Activated gamma-delta T cell treated with Interleukin-2 at 50 U/mL for 16 hours (primary cell): ENCODE measurements around the gene CDC42BPG.
"Not testable (repeated sequence)": the region's sequence is repeated elsewhere in the genome, so short reads cannot be mapped to it uniquely, and the experiment has no call there.

Source experiments
- DNase-seq: peaks from one replicate; pipeline ENCODE4 v3.0.0-alpha.2; 2020

Gene CDC42BPG

DNA sequence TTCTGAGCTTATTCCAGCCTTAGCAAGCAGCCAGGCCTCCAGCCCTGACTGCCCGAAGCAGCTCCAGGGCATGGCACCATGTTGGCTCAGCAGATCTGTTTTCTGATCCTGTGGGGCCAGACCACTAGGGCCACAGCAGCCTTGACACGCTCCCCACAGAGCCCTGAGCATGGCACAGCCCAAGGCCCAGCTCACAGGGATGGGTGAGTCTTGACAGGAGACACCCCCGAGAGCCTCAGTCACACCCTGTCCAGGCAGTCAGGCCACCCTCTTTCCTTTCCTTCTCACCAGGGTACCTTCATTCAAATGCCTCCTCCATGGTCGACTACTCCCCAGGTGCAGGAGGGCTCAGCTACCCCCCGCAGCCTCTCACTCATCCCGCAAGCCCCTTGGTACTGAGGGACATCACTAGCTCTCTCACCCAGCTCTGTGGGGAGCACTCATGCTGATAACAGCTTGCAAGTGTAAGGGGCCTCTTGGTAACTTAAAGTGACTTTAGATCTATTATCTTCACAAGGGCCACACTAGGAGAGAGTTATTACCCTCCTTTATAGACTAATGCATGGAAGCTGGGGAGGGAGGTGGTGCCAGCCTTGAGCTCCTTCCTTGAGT, 3.9 kb upstream of the CDC42BPG start:
- DNase-seq, result no peak

DNA sequence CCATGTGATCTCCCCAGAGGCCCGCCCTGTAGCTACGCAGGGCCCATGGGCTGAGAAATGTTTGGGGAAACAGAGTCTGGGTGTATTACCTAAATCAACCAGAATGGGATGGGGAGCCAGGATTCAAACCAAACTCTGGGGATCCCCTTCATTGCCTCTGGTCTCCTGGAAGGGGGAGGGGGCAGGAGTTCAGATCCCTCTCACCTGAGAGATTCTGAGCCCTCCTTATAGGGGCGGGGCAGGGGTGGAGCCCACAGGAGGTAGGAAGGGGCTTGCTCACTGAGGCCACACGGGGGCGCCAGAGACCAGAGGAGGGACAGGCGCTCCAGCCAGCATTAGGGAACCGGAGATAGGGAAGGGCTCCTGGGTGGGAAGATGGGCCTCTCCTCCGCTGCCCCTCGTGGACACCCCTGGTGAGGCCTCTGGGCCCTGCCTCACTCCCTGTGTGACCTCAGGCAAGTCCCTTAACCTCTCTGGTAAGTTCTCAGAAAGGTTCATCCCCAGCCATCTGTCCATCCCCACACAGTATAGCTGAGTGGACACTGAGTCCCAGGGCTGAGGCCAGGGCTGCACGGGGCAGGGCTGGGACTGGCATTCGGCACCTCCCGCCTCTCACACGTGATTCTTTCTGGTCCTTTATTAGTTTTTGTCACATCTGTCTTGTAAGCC, 2.7 kb upstream of the CDC42BPG start:
- DNase-seq, result peak; percentile 94

DNA sequence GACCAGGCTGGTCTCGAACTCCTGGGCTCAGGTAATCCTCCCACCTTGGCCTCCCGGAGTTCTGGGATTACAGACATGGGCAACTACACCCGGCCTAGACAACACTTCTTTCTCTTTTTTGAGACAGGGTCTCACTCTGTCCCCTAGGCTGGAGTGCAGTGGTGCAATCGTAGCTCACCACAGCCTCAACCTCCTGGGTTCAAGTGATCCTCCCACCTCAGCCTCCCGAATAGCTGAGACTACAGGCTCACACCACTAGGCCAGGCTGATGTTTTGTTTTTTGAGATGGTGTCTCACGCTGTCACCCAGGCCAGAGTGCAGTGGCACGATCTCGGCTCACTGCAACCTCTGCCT, 1.3 kb upstream of the CDC42BPG start:
- DNase-seq, result not testable (repeated sequence)

DNA sequence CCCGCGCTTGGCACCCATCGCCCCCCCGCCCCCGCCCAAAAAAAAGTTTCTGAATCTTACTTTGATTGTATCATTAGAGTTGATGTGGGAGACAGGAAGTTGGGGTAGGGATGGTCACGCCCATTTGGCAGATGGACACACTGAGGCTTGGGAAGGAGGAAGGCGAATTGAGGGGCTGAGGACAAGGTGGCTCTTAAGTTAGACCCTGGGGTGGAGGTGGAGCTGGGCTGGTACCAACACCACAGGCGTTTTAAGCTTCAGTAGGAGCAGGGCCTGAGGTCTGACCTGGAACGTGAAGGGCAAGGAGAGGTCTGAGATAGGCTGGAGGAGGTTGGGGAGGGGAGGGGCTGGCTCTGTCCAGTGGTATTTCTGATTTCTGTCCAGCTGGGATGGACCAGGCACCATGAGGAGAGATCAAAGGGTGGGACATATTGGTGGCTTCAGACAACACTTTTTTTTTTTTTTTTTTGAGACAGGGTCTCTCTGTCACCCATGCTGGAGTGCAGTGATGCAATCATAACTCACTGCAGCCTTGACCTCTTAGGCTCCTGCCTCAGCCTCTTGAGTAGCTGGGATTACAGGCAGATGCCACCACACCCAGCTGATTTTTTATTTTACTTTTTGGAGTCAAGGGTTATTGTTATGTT, 799 bp upstream of the CDC42BPG start:
- DNase-seq, result no peak

GRCh38 chr11:64843686-64844329, 645 bp downstream of the CDC42BPG start:
- DNase-seq, result no peak

- DNase-seq, result no peak
These were observed 1.4 kb downstream of the CDC42BPG start for GRCh38 chr11:64842851-64843685.

DNA sequence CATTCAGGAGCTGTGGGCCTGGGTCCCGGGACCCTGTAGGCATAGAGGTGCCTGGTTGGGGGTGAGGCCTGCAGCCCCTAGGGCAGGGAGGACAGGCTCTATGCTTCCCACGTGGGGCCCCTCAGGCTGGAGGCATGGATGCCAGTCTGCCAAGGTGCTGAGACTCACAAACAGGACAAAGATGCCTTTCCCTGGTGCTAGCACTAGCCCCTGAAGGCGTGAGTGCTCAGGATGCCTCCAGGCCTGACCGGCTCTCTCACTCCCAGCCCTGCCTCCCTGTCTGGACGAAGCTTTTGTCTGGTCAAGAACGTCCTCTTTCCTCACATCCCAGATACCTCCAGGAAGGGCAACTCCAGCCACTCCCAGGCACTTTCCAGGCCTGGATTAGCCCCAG, 2.1 kb downstream of the CDC42BPG start:
- no peak for DNase-seq

GRCh38 chr11:64841592-64842365, 2.7 kb downstream of the CDC42BPG start:
- DNase-seq, result no peak

- DNase-seq, result no peak
These were observed 4.3 kb downstream of the CDC42BPG start for GRCh38 chr11:64839887-64840782.

DNA sequence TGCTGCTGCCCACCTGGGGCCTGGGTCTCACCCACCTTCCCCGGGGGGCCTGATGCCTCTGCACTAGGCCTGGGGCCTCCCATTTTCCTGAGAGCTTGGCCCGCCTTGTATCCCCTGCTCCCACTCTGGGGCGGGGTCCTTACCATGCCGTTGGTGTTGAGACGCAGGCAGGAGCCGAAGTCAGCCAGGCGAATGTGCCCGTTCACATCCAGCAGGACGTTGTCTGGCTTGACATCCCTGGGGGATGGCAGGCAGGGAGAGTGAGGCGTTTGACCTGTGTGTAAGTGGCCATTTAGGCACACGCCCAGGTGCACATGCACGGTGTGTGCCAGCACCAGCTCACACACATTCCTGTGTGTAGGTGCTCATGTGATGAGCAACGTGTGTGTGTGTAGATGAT, 5.1 kb downstream of the CDC42BPG start:
- DNase-seq, result no peak

DNA sequence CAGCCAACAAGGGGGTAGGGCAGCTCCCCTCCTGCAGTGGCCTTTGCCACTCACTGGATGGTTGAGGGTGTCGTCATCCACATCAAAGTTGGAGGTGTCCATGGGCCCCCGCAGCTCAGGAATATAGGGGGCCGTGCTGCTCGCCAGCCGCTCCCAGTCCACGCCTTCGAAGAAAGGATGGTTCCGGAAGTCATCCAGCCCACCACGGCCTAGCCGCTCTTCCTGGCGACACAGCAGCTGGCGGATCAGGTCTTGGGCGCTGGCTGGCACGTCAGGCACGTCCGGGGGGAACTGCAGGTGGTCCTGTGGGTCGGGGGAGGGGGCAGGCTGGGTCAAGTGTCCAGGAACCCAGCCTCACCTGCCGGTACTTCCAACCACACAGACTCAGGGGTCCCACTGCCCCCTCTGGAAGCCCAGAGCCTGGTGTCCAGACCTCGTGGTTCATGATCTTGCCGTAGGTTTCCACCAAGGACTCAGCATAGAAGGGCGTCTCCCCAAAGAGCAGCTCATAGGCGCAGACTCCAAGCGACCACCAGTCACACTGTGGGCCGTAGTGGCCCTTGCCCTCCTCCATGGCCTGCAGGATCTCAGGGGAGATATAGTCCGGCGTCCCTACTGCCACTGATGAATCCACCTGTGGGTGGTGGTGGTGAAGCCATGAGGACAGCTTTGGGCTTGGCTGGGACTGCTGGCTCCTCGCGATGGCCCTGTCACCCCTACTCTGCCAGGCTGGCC, 5.7 kb downstream of the CDC42BPG start:
- no peak for DNase-seq

DNA sequence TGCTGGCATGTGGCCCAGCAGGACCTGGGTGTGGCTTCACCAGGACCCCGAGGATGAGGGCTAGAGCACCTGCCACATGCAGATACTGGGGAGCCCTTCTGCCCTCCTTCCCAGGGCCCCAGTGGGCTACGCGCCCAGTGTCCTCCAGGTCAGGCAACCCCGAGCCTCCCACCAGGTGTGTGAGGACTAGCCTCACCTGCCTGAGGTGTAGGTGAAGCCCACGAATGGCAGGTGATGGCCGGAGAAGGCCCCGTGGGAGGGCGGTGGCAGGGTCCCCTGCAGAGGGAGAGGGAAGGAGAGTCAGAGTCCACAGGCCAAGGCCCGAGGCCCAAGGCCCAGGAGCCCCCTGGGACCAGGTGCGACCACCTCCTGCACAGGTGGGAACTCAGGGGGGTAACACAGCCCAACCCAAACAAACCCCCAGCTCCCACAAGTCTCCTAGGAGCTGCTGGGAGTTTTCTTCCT, 6.5 kb downstream of the CDC42BPG start:
- no peak for DNase-seq

DNA sequence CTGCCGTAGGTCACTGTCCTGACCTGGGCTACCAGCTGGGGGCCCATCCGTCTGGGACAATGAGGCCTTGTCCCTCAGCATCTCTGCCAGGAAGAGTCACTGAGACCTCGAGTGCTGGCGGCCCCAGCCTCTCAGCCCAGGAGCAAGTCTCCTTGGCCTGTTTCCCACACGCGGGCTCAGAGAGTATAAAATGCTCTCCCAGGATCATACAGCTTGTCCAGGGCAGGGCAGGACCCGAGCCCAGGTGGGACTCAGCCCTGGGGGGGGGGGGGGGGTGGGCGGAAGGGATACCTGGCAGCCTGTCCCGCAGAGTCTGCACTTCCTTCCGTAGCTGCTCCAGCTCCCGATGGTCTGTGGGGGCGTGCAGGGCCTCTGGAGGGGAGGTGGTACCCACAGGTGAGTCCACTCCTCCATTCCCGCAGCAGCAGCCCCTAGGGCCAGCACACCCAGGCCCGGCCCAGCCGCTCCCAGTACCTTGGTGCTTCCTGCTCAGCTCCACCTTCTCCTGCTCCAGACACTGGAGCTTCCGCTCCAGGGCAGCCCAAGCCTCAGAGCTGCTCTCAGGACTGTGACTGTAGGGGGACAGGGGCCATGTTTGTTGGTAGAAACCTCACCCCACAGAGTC, 7.9 kb downstream of the CDC42BPG start:
- DNase-seq, result no peak

- DNase-seq, result no peak
These were observed 8.6 kb downstream of the CDC42BPG start for GRCh38 chr11:64835616-64836447.

GRCh38 chr11:64834723-64835615, 9.5 kb downstream of the CDC42BPG start:
- no peak for DNase-seq

DNA sequence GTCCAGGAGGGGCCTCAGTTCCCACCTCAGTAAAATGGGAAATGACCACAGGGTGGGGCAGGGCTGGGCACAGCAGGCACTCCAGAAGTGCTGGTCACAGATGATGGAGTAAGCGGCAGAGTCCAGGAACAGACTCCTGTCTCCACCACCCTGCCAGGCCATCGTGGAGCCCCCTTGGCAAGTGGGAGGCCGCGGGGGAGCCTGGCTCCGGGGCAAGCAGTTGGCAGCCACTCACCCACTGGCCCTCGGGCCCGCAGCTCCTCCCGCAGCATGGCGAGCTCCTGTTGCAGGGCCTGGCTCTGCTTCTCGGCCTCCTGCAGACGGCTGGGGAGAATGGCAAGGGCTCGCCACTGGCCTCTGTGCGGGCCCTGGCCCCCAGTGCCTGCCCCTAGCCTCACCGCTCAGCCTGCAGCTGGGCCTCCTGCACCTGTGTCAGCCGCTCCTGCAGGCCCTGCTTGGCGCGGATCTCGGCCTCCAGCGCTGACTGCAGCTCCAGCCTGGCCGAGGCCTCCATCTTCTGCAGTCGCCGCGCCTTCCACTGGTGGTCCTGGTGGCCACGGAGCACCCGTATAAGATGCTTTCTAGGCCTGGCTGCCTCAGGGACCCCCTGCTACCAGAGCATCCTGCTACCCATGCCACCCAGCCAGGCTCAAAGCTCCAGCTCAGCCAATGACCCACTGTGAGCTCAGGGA, 10.3 kb downstream of the CDC42BPG start:
- no peak for DNase-seq

DNA sequence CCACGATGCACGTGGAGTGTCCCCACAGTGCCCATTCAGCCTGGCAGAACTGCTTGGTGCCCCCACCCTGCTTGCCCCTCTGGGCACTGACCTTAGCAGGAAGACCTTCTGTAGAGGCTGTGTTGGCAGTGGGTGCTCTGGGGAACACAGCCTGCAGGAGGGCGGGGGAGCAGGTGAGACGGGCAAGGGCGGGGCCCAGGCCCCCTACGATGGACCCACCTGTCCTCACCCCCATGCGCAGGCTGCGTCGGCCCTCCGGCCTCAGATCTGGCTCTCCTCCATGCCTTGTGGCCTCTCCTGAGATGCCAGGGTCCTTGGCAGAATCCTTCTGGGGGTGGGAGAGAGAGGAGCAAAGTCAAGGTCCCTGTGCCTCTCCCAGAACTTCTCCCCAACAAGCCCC, 10.9 kb downstream of the CDC42BPG start:
- no peak for DNase-seq
